Measurements from ENCODE around the gene SMYD3.

The SMYD3 gene

GRCh38 chr1:245901565-245901964 lies 605.5 kb downstream of the SMYD3 start:
- no peak for DNase-seq (ENCODE audit: low read depth)

- no peak for DNase-seq (ENCODE audit: low read depth)
These were observed 606.0 kb downstream of the SMYD3 start for GRCh38 chr1:245901037-245901436.

- DNase-seq (ENCODE audit: low read depth), result no peak
These were observed 608.5 kb downstream of the SMYD3 start for GRCh38 chr1:245898581-245898980.

- DNase-seq (ENCODE audit: low read depth), result no peak
These were observed 610.8 kb downstream of the SMYD3 start for GRCh38 chr1:245896258-245896657.

- no peak for DNase-seq (ENCODE audit: low read depth)
These were observed 611.6 kb downstream of the SMYD3 start for GRCh38 chr1:245895455-245895959.

GRCh38 chr1:245894843-245895242 lies 612.2 kb downstream of the SMYD3 start:
- DNase-seq (ENCODE audit: low read depth), result no peak

GRCh38 chr1:245893025-245893424 lies 614.1 kb downstream of the SMYD3 start:
- DNase-seq (ENCODE audit: low read depth), result no peak

- no peak for DNase-seq (ENCODE audit: low read depth)
These were observed 618.3 kb downstream of the SMYD3 start for GRCh38 chr1:245888809-245889208.

- DNase-seq (ENCODE audit: low read depth), result no peak
These were observed 619.2 kb downstream of the SMYD3 start for GRCh38 chr1:245887829-245888228.

GRCh38 chr1:245881767-245882391 lies 625.2 kb downstream of the SMYD3 start:
- DNase-seq (ENCODE audit: low read depth), result no peak

- DNase-seq (ENCODE audit: low read depth), result peak; percentile 65
These were observed 626.2 kb downstream of the SMYD3 start for GRCh38 chr1:245880754-245881403.

GRCh38 chr1:245879091-245879490 lies 628.0 kb downstream of the SMYD3 start:
- no peak for DNase-seq (ENCODE audit: low read depth)

- no peak for DNase-seq (ENCODE audit: low read depth)
These were observed 628.5 kb downstream of the SMYD3 start for GRCh38 chr1:245878585-245878984.

- no peak for DNase-seq (ENCODE audit: low read depth)
These were observed 629.1 kb downstream of the SMYD3 start for GRCh38 chr1:245877976-245878375.

- DNase-seq (ENCODE audit: low read depth), result no peak
These were observed 630.5 kb downstream of the SMYD3 start for GRCh38 chr1:245876586-245876985.

- no peak for DNase-seq (ENCODE audit: low read depth)
These were observed 631.4 kb downstream of the SMYD3 start for GRCh38 chr1:245875581-245876261.

GRCh38 chr1:245874942-245875580 lies 632.0 kb downstream of the SMYD3 start:
- DNase-seq (ENCODE audit: low read depth), result peak; percentile 93

- DNase-seq (ENCODE audit: low read depth), result no peak
These were observed 633.0 kb downstream of the SMYD3 start for GRCh38 chr1:245873883-245874671.

- DNase-seq (ENCODE audit: low read depth), result no peak
These were observed 634.0 kb downstream of the SMYD3 start for GRCh38 chr1:245873068-245873467.

GRCh38 chr1:245872475-245872874 lies 634.6 kb downstream of the SMYD3 start:
- DNase-seq (ENCODE audit: low read depth), result no peak

GRCh38 chr1:245871915-245872314 lies 635.2 kb downstream of the SMYD3 start:
- DNase-seq (ENCODE audit: low read depth), result peak; percentile 64

GRCh38 chr1:245871191-245871590 lies 635.9 kb downstream of the SMYD3 start:
- no peak for DNase-seq (ENCODE audit: low read depth)

Data from GM04503 (cell line).